DMS153 (cell line): ENCODE data around the gene BUD31.
"Not testable (repeated sequence)": the region's sequence is repeated elsewhere in the genome, so short reads cannot be mapped to it uniquely, and the experiment has no call there.

ENCODE experiments used
- DNase-seq: peaks from one replicate; lab custom pipeline; 2025; lab: John Stamatoyannopoulos, UW

Gene BUD31

DNA sequence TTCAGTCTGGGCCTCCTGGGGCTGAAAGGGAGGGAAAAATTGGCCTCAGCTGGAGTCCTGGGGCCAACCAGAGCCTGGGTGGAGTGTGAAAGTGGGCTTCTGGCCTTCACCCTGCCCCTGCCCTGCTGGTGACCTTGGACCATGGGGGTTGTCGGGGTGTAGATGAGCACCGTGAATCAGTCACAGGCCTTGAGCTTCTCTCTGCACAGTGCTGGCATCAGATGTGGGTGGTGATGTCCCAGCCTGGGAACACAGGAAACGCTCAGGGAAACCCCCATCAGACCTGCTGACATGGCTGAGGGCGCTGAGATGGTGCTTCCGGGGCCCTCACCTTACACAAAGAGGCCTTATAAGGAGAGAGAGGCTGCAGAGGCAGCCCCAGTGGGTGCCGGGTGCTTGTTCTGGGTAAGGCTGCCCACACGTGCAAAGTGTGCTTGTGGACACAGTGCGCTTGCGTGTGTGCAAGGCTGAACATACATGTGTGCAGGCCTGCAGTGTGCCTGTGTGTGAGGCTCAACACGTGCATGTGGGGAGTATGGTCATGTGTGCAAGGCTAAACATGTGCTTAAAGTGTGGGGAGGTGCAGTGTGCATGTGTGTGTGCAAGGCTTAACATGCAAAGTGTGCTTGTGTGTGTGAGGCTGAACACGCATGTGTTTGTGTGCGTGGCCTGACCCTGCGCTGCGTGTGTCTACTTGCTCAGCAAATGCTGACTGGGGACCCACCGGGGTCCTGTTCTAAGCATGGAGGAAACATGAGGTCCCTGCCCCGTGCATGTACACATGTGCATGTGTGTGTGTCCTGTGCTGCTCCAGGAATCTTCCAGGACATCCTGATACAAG lies 27.7 kb upstream of the BUD31 start:
- DNase-seq: no peak

DNA sequence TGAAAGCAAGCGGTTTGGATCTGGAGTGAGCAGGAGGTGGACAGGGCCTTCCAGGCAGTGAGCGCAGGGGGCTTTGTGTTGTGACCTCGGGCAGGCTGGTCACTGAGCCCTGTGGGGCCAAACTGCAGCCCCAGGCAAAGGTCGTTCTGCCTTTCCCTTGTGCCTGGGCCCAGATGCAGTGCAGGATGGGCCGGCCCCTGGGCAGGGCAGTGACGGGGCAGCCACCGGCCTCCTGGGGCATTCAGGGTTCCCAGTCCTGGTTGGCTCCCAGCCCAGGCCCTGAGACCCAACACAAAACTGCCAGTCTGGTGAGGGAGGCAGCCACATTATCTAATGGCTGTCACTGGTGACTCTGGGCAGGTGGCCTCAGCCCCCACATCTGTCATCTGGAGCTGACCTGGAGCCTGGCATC lies 27.1 kb upstream of the BUD31 start:
- no peak for DNase-seq

DNA sequence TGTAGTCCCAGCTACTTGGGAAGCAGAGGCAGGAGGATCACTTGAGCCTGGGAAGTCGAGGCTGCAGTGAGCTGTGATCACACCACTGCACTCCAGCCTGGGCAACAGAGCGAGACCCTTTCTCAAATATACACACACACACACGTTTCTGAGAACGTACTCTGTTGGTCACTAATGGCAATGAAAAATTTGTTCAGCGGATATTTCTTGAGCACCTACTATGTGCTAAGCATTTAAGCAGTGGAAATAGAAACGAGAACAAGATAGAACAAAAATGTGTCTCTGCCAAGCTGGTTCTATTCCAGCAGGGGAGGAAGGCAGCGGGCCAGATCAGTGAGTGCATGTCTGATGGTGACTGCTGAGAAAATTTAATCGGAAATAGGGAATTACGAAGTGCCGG lies 25.6 kb upstream of the BUD31 start:
- DNase-seq: no peak

DNA sequence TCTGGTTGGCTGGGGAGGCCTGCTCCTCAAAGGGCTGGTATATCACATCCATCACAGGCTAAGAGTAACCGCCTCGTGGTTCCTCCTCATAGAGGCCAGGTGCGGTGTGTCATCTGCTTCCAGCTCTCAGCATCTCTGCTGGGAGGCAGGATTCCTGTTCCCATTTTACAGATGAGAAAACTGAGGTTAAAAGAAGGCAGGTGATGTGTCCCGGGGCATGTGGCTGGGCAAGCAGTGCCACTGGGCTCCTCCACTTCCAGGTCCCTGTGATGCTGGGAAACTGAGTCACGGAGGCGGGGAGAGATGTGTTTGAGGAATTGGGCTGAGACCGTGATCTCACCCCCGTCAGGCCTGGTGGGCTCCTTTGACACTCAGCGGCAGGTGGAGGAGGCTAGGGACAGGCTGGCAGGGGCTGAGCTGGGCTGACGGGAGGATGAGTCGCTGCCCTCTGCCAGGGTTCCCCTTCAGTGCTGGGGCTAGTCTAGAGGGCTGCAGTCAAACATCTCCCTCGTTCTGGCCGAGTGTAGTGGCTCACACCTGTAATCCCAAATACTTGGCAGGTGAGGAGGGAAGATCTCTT lies 24.9 kb upstream of the BUD31 start:
- no peak for DNase-seq

- DNase-seq: no peak
These were observed 24.2 kb upstream of the BUD31 start for GRCh38 chr7:99384523-99384922.

- no peak for DNase-seq
These were observed 23.2 kb upstream of the BUD31 start for GRCh38 chr7:99385564-99385963.

DNA sequence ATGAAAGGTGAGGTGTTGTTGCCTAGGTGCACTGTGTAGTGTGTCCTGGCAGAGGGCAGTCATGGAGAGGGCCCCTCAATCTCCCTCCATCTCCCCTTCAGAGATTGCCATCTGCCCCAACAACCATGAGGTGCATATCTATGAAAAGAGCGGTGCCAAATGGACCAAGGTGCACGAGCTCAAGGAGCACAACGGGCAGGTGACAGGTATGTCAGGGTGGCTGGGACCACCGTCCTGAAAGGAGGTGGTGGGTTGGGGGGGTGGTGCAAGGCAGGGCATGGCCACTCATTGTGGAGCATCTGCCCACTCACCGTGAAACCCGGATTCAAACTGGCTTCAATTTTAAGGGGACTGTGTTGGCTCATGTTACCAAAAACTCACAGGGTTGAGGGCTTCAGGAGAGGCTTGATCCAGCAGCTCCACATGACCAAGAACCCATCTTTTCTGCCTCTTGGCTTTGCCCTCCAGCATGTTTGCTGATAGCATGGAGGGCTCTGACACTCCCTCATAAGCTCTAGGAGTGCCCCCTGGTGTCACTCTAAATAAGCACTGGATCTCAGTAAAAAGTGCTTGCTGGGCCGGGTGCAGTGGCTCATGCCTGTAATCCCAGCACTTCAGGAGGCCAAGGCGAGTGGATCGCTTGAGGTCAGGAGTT lies 22.1 kb upstream of the BUD31 start:
- DNase-seq: no peak

DNA sequence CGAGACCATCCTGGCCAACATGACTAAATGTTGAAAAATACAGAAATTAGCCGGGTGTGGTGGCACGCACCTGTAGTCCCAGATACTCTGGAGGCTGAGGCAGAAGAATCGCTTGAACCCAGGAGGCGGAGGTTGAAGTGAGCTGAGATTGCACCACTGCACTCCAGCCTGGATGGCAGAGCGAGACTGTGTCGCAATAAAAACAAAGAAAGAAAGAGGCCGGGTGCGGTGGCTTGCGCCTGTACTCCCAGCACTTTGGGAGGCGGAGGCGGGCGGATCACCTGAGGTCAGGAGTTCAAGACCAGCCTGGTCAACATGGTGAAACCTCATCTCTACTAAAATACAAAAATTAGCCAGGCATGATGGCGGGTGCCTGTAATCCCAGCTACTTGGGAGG lies 21.5 kb upstream of the BUD31 start:
- DNase-seq: not testable (repeated sequence)

GRCh38 chr7:99387912-99388311 lies 20.9 kb upstream of the BUD31 start:
- no peak for DNase-seq

- no peak for DNase-seq
These were observed 19.0 kb upstream of the BUD31 start for GRCh38 chr7:99389772-99390171.

DNA sequence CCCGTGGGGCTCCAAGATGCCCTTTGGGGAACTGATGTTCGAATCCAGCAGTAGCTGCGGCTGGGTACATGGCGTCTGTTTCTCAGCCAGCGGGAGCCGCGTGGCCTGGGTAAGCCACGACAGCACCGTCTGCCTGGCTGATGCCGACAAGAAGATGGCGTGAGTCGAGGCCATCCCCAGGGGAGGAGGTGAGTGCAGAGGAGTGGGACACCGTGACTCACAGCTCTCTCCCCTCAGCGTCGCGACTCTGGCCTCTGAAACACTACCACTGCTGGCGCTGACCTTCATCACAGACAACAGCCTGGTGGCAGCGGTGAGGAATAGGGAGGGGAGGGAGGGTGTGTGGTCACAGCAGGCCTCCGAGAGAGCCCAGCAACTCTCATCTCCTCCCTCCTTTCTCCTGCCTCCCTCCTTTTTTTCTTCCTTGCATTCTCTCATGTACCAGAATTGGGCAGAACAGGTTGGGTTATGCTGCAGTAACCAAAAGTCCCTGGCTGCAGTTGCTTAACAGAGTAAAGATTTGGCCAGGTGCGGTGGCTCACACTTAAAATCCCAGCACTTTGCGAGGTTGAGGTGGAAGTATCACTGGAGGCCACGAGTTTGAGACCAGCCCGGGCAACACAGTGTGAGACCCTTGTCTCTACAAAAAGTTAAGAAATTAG lies 17.7 kb upstream of the BUD31 start:
- no peak for DNase-seq

DNA sequence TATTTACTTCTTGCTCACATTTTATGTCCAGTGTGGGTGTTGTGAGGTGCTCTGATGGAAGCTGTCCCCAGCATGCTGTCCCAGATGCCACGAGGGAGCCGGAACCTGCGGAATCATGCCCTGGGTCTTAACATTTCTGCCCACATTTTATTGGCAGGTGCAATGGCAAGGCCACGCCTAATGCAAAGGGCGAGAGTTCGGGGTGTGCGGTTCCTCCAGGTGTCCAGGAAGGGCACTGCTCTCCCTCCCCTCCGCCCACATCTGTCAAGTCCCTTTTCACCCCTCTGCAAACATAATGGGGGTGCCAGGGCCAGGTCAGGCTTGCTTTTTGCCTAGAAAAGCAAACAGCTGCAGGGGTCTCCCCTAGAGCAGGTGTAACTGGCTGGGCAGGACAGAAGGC lies 16.7 kb upstream of the BUD31 start:
- DNase-seq: no peak

GRCh38 chr7:99392659-99393354 lies 16.0 kb upstream of the BUD31 start:
- peak; percentile 79 for DNase-seq

DNA sequence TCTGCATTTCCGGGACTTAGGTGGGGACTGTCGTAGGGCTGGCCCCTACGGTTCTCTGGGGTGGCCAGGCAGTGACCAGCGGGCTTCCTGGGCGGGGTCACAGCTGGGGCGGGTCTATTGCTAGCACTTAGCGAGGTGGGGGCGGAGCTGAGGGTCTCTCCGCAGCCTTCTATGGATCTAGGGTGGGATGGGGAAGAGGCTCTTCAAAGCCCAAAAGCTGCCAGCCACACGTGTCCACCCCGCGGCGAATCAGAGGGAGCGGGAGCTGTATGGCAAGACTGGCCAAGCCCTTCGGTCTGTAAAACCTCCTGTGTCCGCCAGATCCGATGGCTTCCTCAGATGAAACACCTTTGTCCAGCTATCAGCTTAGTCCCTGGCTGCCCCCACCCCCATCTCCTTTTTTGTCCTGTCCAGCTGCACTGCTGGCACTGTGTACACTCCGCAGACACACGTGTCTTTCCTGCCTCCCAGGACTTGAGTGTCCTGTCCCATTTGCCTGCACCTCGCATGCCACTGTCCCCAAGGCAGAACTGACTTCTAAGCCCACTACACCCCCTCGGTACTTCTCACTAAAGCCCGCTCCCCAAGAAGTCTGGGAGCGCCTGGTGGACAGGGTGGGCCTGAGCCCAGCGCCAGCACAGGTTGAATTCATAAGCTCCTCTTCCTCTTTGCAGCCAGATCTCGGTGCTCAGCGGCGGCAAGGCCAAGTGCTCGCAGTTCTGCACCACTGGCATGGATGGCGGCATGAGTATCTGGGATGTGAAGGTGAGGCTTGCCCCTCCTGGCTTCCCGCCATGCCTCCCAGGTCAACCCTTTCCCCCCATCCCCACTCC lies 15.2 kb upstream of the BUD31 start:
- no peak for DNase-seq

DNA sequence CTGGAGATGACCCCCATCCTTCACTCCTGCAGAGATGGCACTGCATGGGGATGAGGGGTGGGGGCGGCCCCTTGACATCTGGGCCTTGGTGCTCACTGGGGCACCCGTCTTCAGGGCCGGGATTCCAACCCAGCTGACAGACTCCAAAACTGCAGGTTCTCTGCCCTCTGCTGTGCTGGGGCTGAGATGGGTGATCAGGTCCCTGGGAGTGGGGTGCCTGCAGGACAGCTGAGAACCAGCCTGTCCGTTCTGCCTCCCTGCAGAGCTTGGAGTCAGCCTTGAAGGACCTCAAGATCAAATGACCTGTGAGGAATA lies 14.6 kb upstream of the BUD31 start:
- DNase-seq: no peak

DNA sequence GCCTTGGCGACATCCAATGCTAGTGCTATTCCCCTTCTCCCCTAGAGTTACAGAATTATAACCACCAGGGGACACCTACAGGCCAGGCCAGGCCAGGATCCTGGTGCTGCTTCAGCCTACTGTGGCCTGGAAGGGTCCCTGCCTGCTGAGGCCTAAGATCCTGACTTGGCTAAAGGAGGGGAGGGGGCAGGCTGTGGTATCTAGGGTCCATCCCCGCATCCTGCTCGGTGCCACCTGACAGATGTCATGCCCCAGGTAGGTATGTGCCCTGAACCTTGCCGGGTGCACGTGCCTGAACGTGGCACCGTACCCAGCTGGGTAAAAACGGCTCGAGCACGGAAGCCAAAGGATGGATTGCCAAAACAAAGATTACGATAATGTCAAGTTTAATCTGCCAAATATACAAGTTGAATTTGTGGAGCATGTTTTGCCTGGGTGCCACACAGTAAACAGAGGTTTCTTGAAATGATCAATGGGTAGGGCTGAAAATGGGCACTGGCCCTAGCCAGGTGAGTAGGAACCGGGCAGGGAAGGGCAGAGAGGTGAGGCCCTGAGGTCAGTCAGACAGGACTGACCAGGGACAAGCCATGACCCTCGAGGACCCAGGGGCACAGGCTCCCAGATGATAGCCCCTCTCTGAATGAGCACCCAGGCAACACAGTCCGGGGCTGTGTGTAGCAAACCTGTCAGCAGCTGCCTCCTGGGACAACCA lies 13.0 kb upstream of the BUD31 start:
- DNase-seq: no peak

DNA sequence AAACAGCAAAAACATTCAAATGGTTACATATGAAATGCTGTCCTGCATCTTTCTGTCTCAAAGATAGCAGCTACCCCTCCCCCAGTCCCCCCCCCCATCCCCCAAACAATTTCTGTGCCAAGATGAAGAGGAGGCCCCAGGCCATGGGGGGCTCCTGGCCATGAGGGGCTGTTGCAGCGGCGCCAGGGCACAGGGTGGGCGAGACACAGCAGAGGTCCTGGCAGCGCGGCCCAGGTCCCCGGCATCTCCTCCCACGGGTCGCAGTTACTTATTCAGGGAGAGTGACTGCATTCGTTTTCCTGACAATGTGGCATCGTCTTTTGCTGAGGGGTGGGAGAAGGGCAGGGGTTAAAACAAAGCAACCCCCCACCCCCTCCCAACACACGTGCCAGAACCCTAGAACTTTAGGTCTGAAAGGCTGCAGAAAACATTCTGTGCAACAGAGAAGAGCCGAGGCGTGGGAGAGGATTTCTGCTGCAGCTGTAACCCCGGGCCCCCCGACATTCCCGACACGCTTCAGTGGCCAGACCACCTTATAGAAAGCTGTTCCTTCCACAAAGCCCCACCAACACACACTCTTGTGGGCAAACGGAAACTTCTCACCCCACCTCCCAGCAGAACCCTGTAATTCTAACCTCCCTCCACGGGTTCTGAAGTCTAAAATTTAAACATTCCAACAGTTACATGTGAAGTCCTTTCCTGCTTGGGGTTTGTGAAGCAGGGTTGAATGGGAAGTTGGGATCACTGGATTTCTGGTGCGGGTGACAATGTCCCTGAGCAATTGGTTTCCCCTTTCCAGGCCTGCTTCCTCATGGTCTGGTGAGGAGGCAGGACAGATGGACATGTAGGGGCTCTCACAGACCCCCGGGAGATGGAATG lies 12.1 kb upstream of the BUD31 start:
- DNase-seq: no peak

DNA sequence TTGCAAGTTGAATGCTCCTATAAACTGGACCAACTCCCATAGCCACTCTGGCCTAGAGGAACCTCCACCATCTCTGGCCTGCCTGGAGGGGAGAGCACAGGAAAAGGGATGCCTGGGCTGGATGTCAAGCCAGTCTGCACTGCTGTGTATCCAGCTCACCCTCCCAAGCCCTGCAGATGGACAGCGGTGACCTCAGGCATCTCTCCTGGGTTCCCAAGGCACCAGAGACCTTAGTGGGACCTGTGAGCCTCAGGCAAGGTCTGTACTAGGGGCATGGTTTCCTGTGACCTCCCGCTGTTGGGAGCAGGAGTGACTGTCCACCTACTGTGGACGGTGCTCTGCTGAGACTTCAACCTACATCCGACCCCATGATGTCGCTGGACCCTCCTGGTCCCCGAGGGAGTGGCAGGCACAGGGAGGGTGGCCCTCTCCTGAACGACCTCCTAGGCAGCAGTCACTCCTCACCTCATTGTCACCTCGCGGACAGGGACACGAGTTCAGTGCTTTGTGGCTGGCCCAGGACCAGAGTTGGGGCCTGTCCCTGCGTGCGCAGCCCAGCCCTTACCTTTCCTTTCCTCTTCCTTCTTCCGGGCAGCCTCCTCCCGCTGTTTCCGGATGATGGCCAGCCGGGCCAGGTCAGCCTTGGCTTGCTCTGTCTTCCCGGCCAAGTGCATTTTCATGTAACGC lies 11.3 kb upstream of the BUD31 start:
- DNase-seq: no peak

- no peak for DNase-seq
These were observed 9.8 kb upstream of the BUD31 start for GRCh38 chr7:99398891-99399445.
